PFSK-1 (cell line): ENCODE measurements around the gene ARMC12.
A peak's percentile ranks its signal among the peaks of the same experiment; 100 is the strongest.

Source experiments
- FOXP2 ChIP-seq: optimal IDR thresholded peaks from 2 replicates; pipeline ENCODE3; 2011; ENCODE audit warnings: borderline replicate concordance, control low read depth, inconsistent platforms; ENCODE audit not compliant: insufficient read depth; ENCODE audit errors: extremely low read length, extremely low read depth
- POLR2AphosphoS5 ChIP-seq: IDR thresholded peaks from 2 replicates; pipeline ENCODE4 v1.6.1; 2012; ENCODE audit warnings: low read depth, mild to moderate bottlenecking, control low read depth, low read length, moderate library complexity
- REST ChIP-seq, 2 experiments: IDR thresholded peaks; 2 replicates each; pipeline versions ENCODE4 v1.6.1 to v1.8.0; 2011 to 2012; ENCODE audit warnings: low read depth in 2 of 2, low read length in 2 of 2, control low read depth in 1 of 2, inconsistent platforms in 1 of 2, mild to moderate bottlenecking in 1 of 2, moderate library complexity in 1 of 2; ENCODE audit not compliant: insufficient read depth in 1 of 2
- SIN3A ChIP-seq: IDR thresholded peaks from 2 replicates; pipeline ENCODE4 v1.6.1; 2012; ENCODE audit warnings: mild to moderate bottlenecking, low read length, moderate library complexity, borderline replicate concordance; ENCODE audit not compliant: insufficient read depth
- TAF1 ChIP-seq: IDR thresholded peaks from 2 replicates; pipeline ENCODE4 v1.6.1; 2012; ENCODE audit warnings: low read length, control low read depth, borderline replicate concordance; ENCODE audit not compliant: insufficient read depth

The ARMC12 gene

GRCh38 chr6:35727231-35727934 is 9.4 kb upstream of the ARMC12 start:
- TF ChIP-seq TAF1 (peak; percentile 35; the same call in 1 of the 2 replicates), SIN3A (no peak), REST (IDR thresholded peaks at IDR 0.05; ENCODE audit: insufficient read depth in 1 of 2, low read depth in 2 of 2, low read length in 2 of 2) (no peak), FOXP2 (no peak), POLR2AphosphoS5 (peak; percentile 32)

GRCh38 chr6:35727935-35728682 is 8.7 kb upstream of the ARMC12 start:
- TF ChIP-seq SIN3A: no peak
- TF ChIP-seq POLR2AphosphoS5: 0 out of 2 replicates have a peak, but pooled peaks have one; percentile 36
- no peak for TF ChIP-seq TAF1
- TF ChIP-seq REST (IDR thresholded peaks at IDR 0.05; ENCODE audit: insufficient read depth in 1 of 2, low read depth in 2 of 2, low read length in 2 of 2): no peak
- TF ChIP-seq FOXP2: no peak

- TF ChIP-seq SIN3A (no peak), TAF1 (no peak), POLR2AphosphoS5 (no peak), FOXP2 (no peak), REST (IDR thresholded peaks at IDR 0.05; ENCODE audit: insufficient read depth in 1 of 2, low read depth in 2 of 2, low read length in 2 of 2) (no peak)
Measured at GRCh38 chr6:35728683-35729678, 7.9 kb upstream of the ARMC12 start.

- no peak for TF ChIP-seq POLR2AphosphoS5
- TF ChIP-seq REST (IDR thresholded peaks at IDR 0.05; ENCODE audit: insufficient read depth in 1 of 2, low read depth in 2 of 2, low read length in 2 of 2): no peak
- no peak for TF ChIP-seq SIN3A
- no peak for TF ChIP-seq FOXP2
- no peak for TF ChIP-seq TAF1
Measured at GRCh38 chr6:35729722-35730121, 7.1 kb upstream of the ARMC12 start.
